ENCODE data around the gene ATP9B. TPM values are rescaled to one million over a fixed set of nuclear protein-coding genes. Genes with fewer than 3 reads are reported as not detected.

The ATP9B gene
- total RNA-seq, 1 experiment from 2014 or later, result 8.6 TPM

DNA sequence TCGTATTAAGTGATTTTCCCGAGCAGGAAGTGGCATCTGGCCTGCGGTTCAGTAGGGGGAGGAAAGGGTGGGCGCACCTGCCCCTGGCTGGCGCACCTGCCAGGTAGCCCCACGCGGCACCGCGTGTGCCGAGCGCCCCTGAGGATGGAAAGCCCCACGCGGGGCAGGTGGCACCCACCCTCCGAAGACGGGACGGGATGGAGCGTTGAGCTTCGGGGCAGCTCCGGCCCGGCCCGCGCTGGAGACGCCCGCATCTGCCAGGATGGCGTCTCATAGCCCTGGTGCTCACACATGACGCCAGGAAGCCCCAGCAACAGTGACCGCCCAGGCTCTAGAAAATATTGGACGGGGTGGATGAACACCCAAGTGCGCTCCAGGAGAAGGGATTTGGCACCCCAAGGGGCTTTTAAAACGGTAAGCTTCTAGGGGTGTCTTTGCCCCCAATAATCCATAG is 324.0 kb downstream of the ATP9B start:
- no peak for DNase-seq
- Histone ChIP-seq H3K4me2 (peak overlapping the region; percentile 78), H3K36me3 (ENCODE audit: low read depth) (no peaks in the 10 kb centered on the region), H4K20me1 (ENCODE audit: insufficient read depth) (no peaks in the 10 kb centered on the region), H3K27me3 (ENCODE audit: insufficient read depth, low read depth) (peaks cover 26% of the 10 kb centered on the region), H2AFZ (peak overlapping the region; percentile 74; the same call in 1 of the 2 replicates), H3K4me3 (peak overlapping the region; percentile 57; the same call in 1 of the 2 replicates), H3K9me3 (ENCODE audit: insufficient read depth, low read depth) (no peaks in the 10 kb centered on the region), H3F3A (ENCODE audit: insufficient read depth, low read depth) (0 out of 2 replicates have a peak, but pooled peaks cover 5% of the 10 kb centered on the region), H3K9me2 (ENCODE audit: insufficient read depth) (no peaks in the 10 kb centered on the region), H3K79me2 (ENCODE audit: low read depth) (no peaks in the 10 kb centered on the region), H3K27ac (no peak overlapping the region), H3K4me1 (replicated peaks; ENCODE audit: insufficient read depth) (no peaks in the 10 kb centered on the region)
- ChIA-PET CTCF (no interaction called here), POLR2A (ENCODE audit: unreplicated experiment) (no interaction called here)
- TF ChIP-seq, protein P1, sequence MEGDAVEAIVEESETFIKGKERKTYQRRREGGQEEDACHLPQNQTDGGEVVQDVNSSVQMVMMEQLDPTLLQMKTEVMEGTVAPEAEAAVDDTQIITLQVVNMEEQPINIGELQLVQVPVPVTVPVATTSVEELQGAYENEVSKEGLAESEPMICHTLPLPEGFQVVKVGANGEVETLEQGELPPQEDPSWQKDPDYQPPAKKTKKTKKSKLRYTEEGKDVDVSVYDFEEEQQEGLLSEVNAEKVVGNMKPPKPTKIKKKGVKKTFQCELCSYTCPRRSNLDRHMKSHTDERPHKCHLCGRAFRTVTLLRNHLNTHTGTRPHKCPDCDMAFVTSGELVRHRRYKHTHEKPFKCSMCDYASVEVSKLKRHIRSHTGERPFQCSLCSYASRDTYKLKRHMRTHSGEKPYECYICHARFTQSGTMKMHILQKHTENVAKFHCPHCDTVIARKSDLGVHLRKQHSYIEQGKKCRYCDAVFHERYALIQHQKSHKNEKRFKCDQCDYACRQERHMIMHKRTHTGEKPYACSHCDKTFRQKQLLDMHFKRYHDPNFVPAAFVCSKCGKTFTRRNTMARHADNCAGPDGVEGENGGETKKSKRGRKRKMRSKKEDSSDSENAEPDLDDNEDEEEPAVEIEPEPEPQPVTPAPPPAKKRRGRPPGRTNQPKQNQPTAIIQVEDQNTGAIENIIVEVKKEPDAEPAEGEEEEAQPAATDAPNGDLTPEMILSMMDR (conservative IDR thresholded peaks at IDR 0.05), result no peak
- TF ChIP-seq EZH2 (IDR thresholded peaks at IDR 0.05; ENCODE audit: low read depth), result no peak
- intact Hi-C loops (cut with micrococcal nuclease; ENCODE audit: unreplicated experiment), result no loop called here
- BruUV-seq (replicated peaks), result no TSS peak

DNA sequence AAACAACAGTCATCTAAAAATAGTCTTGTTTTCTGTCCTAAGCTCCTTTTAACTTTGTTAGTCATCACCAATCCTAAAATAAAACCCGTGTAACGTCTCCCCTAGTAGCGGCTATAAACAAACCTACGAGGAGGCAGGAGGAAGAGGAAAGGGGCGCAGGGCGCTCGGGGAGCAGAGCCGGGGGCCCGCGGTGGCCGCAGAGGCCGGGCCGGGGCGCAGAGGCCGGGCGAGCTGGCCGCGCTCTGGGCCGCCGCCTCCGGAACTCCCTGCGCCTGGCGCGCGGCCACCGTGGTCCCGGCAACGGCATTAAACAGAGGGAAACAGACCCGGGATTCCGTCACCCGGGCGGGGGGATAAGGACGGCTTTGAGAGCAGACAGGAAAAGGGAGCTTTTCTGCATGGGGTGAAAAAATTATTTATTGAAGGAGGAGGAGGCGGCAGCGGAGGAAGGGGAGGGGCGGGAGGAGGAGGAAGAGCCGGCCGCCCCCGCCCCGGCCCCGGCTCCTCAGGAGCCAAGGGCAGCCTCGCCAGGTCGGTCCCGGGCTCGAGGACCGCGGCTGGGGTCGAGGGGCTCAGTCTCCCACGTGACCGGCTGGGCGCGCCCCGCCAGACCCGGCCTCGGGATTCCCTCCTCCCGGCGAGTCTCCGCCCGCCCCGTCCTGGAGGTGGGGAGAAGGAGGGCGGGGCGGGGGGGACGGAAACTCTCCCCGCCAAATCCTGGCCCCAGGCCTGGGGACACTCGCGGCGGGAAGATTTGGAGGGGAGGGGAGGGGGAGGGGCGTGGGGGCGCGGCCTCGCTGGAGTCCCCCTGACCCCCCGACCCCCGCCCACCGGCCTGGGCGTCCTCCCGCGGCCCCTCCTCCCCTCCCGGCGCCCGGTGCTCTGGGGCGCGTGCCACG is 324.7 kb downstream of the ATP9B start:
- Histone ChIP-seq H4K20me1 (ENCODE audit: insufficient read depth) (no peaks in the 10 kb centered on the region), H3K27ac (no peak overlapping the region), H2AFZ (peak overlapping the region; percentile 74), H3K9me2 (ENCODE audit: insufficient read depth) (no peaks in the 10 kb centered on the region), H3K4me2 (peak overlapping the region; percentile 78), H3K36me3 (ENCODE audit: low read depth) (no peaks in the 10 kb centered on the region), H3K9me3 (ENCODE audit: insufficient read depth, low read depth) (no peaks in the 10 kb centered on the region), H3K79me2 (ENCODE audit: low read depth) (no peaks in the 10 kb centered on the region), H3K27me3 (ENCODE audit: insufficient read depth, low read depth) (peaks cover 21% of the 10 kb centered on the region; the same call in 1 of the 2 replicates), H3K4me3 (peak overlapping the region; percentile 57; the same call in 1 of the 2 replicates), H3F3A (ENCODE audit: insufficient read depth, low read depth) (0 out of 2 replicates have a peak, but pooled peaks cover 6% of the 10 kb centered on the region), H3K4me1 (replicated peaks; ENCODE audit: insufficient read depth) (no peaks in the 10 kb centered on the region)
- POLR2A ChIA-PET (ENCODE audit: unreplicated experiment), result no interaction called here
- no peak for TF ChIP-seq EZH2 (IDR thresholded peaks at IDR 0.05; ENCODE audit: low read depth)
- TF ChIP-seq, protein P1 (conservative IDR thresholded peaks at IDR 0.05), result no peak
- DNase-seq, result peak; percentile 58 to 66
- no TSS peak for BruUV-seq (replicated peaks)
- CTCF ChIA-PET, result no interaction called here
- intact Hi-C loops (cut with micrococcal nuclease; ENCODE audit: unreplicated experiment), result no loop called here

- H3K36me3 ChIP-seq (ENCODE audit: low read depth), result no peaks in the 10 kb centered on the region
- H3K27ac ChIP-seq, result no peak overlapping the region
- intact Hi-C loops (cut with micrococcal nuclease; ENCODE audit: unreplicated experiment), result no loop called here
- H3K9me2 ChIP-seq (ENCODE audit: insufficient read depth), result no peaks in the 10 kb centered on the region
- 0 out of 2 replicates have a peak, but pooled peaks cover 9% of the 10 kb centered on the region for H3F3A ChIP-seq (ENCODE audit: insufficient read depth, low read depth)
- H2AFZ ChIP-seq, result peak overlapping the region; percentile 74; the same call in 1 of the 2 replicates
- BruUV-seq (replicated peaks), result no TSS peak
- H3K79me2 ChIP-seq (ENCODE audit: low read depth), result no peaks in the 10 kb centered on the region
- ChIA-PET CTCF (no interaction called here), POLR2A (ENCODE audit: unreplicated experiment) (no interaction called here)
- no peak for TF ChIP-seq EZH2 (IDR thresholded peaks at IDR 0.05; ENCODE audit: low read depth)
- TF ChIP-seq, protein P1 (conservative IDR thresholded peaks at IDR 0.05), result no peak
- peak overlapping the region; percentile 78; the same call in 1 of the 2 replicates for H3K4me2 ChIP-seq
- H3K27me3 ChIP-seq (ENCODE audit: insufficient read depth, low read depth), result peaks cover 13% of the 10 kb centered on the region; the same call in 1 of the 2 replicates
- no peaks in the 10 kb centered on the region for H3K4me1 ChIP-seq (replicated peaks; ENCODE audit: insufficient read depth)
- H3K4me3 ChIP-seq, result peak overlapping the region; percentile 57; the same call in 1 of the 2 replicates
- DNase-seq, result no peak
- H4K20me1 ChIP-seq (ENCODE audit: insufficient read depth), result no peaks in the 10 kb centered on the region
- H3K9me3 ChIP-seq (ENCODE audit: insufficient read depth, low read depth), result no peaks in the 10 kb centered on the region
Observed at GRCh38 chr18:79394534-79395307, 325.5 kb downstream of the ATP9B start.

All from PC-9 (cell line).